Measurements from ENCODE around the gene NR2F2. TPM values are rescaled to one million over a fixed set of nuclear protein-coding genes. Genes with fewer than 3 reads are reported as not detected.
A peak's percentile ranks its signal among the peaks of the same experiment; 100 is the strongest.

The NR2F2 gene
- total RNA-seq, 5 donors from 2014 or later (not counting 1 experiment from before 2014, with no cell fraction given), result 0.32 to 0.53 (median 0.38) TPM; not detected in 2

GRCh38 chr15:96358001-96358801, 27.7 kb downstream of the NR2F2 start:
- H3K27me3 Mint-ChIP-seq, result peaks cover 47 to 57% of the 10 kb centered on the region in 2 donors
- no peaks in the 10 kb centered on the region for H3K36me3 ChIP-seq (ENCODE audit: control insufficient read depth in 2 of 2, extremely low read depth in 1 of 2, insufficient read depth in 1 of 2, low read length in 1 of 2)
- H3K27me3 ChIP-seq (replicated peaks in 1 of 2; ENCODE audit: control insufficient read depth in 2 of 2, extremely low read depth in 1 of 2, insufficient read depth in 2 of 2, low read length in 1 of 2), result peaks cover 24 to 89% of the 10 kb centered on the region in 2 experiments
- CTCF ChIA-PET, result interaction anchor here (0.7 to 1.5 kb wide), 2 partner anchors 28 to 252 kb away, joined by 4 read pairs; partner anchors contain the start of gene NR2F2 (in 1 of the 2)
- H3K4me1 ChIP-seq (ENCODE audit: control insufficient read depth in 1 of 2, extremely low read depth in 1 of 2, insufficient read depth in 2 of 2, low read length in 2 of 2), result peaks cover 3 to 30% of the 10 kb centered on the region in 2 experiments
- H3K27ac ChIP-seq (ENCODE audit: low read length), result no peak overlapping the region
- no peak overlapping the region for H3K27ac Mint-ChIP-seq
- no peaks in the 10 kb centered on the region for H3K9me3 ChIP-seq
- H3K4me3 Mint-ChIP-seq, result peak overlapping the region; percentile 74 to 92 (median 81)
- peaks cover 25 to 36% (median 30%) of the 10 kb centered on the region in 3 donors for H3K4me1 Mint-ChIP-seq
- POLR2A ChIA-PET, result no interaction called here
- H3K4me3 ChIP-seq (ENCODE audit: control insufficient read depth in 1 of 2, extremely low read depth in 1 of 2, low read length in 1 of 2), result peak overlapping the region; percentile 2 to 36
- H3K9me3 Mint-ChIP-seq, result no peaks in the 10 kb centered on the region
- DNase-seq, result no peak
- no peaks in the 10 kb centered on the region for H3K36me3 Mint-ChIP-seq
- ATAC-seq (replicated peaks in 1 of 4), result no peak
- 17% methylated on average over 23 of the region's 31 CpGs for WGBS (ENCODE audit: insufficient coverage)

DNA sequence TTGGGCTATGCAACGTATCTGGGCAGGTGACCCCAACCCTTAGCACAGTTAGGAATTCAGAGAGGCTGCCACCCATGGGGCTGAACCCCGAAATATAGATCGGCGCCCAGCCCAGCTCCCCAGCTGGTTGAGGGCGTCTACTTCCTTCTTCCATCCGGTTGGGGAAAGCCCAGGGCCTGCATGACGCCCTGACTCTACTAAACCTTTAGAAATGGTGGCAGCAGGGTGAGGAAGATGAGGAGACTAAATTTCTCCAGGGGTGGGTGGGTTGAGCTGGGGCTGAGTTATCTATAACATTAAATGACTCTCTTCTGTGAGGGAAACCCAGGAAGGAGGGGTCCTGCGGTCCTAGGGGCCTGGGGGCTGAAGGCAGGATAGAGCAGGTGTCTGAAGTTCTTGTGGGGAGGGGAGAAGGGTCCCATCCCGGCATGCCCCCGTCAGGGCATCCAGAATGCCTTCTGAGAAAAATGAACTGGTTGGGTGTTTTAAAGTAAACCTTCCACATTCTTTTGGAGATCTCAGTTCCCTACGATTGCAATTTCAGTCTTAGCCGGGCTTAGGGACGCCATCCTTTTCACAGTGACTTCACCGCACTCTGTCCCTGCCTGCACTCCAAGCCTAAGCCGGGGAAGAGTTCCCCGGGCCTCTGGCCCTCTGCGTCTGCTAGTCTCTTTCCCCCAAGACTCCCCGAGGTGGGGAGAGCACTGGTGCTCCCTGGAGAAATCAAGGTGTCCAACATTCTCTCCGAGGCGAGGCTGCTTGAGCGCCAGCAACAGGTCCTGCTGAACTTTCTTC, 28.5 kb downstream of the NR2F2 start:
- 20% methylated on average over 11 of the region's 21 CpGs for WGBS (ENCODE audit: insufficient coverage)
- H3K4me3 Mint-ChIP-seq, result peak overlapping the region in 1 of 3 donors; percentile 92
- H3K36me3 Mint-ChIP-seq, result no peaks in the 10 kb centered on the region
- CTCF ChIA-PET, result interaction anchor here in 1 of 2 donors (1.5 kb wide), 1 partner anchor 28 kb away, joined by 4 read pairs; the partner anchor contains the start of gene NR2F2
- ATAC-seq (replicated peaks in 1 of 4), result no peak
- peaks cover 0 to under 1% (median 0%) of the 10 kb centered on the region in 3 donors for H3K9me3 Mint-ChIP-seq
- peaks cover 50 to 58% of the 10 kb centered on the region in 2 donors for H3K27me3 Mint-ChIP-seq
- DNase-seq, result no peak
- Histone ChIP-seq H3K36me3 (ENCODE audit: control insufficient read depth in 2 of 2, extremely low read depth in 1 of 2, insufficient read depth in 1 of 2, low read length in 1 of 2) (no peaks in the 10 kb centered on the region), H3K27me3 (replicated peaks in 1 of 2; ENCODE audit: control insufficient read depth in 2 of 2, extremely low read depth in 1 of 2, insufficient read depth in 2 of 2, low read length in 1 of 2) (peaks cover 24 to 88% of the 10 kb centered on the region in 2 experiments), H3K4me1 (ENCODE audit: control insufficient read depth in 1 of 2, extremely low read depth in 1 of 2, insufficient read depth in 2 of 2, low read length in 2 of 2) (peaks cover 3 to 30% of the 10 kb centered on the region in 2 experiments), H3K27ac (ENCODE audit: low read length) (no peak overlapping the region), H3K9me3 (no peaks in the 10 kb centered on the region), H3K4me3 (ENCODE audit: control insufficient read depth in 1 of 2, extremely low read depth in 1 of 2, low read length in 1 of 2) (no peak overlapping the region)
- peaks cover 23 to 36% (median 27%) of the 10 kb centered on the region in 3 donors for H3K4me1 Mint-ChIP-seq
- POLR2A ChIA-PET, result no interaction called here
- no peak overlapping the region for H3K27ac Mint-ChIP-seq

GRCh38 chr15:96359616-96360521, 29.4 kb downstream of the NR2F2 start:
- peaks cover 56 to 65% of the 10 kb centered on the region in 2 donors for H3K27me3 Mint-ChIP-seq
- Histone ChIP-seq H3K9me3 (no peaks in the 10 kb centered on the region), H3K27me3 (replicated peaks in 1 of 2; ENCODE audit: control insufficient read depth in 2 of 2, extremely low read depth in 1 of 2, insufficient read depth in 2 of 2, low read length in 1 of 2) (peaks cover 27 to 81% of the 10 kb centered on the region in 2 experiments), H3K36me3 (ENCODE audit: control insufficient read depth in 2 of 2, extremely low read depth in 1 of 2, insufficient read depth in 1 of 2, low read length in 1 of 2) (no peaks in the 10 kb centered on the region), H3K4me3 (ENCODE audit: control insufficient read depth in 1 of 2, extremely low read depth in 1 of 2, low read length in 1 of 2) (peak overlapping the region in 1 of 2 donors; percentile 23), H3K27ac (ENCODE audit: low read length) (no peak overlapping the region), H3K4me1 (ENCODE audit: control insufficient read depth in 1 of 2, extremely low read depth in 1 of 2, insufficient read depth in 2 of 2, low read length in 2 of 2) (peaks cover 3 to 26% of the 10 kb centered on the region in 2 experiments)
- DNase-seq (no peak), ATAC-seq (replicated peaks in 1 of 4) (no peak)
- H3K4me3 Mint-ChIP-seq, result no peak overlapping the region
- peaks cover 0 to 4% (median 3%) of the 10 kb centered on the region in 3 donors for H3K9me3 Mint-ChIP-seq
- no peak overlapping the region for H3K27ac Mint-ChIP-seq
- ChIA-PET POLR2A (no interaction called here), CTCF (no interaction called here)
- H3K36me3 Mint-ChIP-seq, result peaks cover 3% of the 10 kb centered on the region
- H3K4me1 Mint-ChIP-seq, result peaks cover 23 to 36% (median 27%) of the 10 kb centered on the region in 3 donors
- 5% methylated on average over 41 of the region's 57 CpGs for WGBS (ENCODE audit: insufficient coverage)

- Histone ChIP-seq H3K4me3 (ENCODE audit: control insufficient read depth in 1 of 2, extremely low read depth in 1 of 2, low read length in 1 of 2) (no peak overlapping the region), H3K36me3 (ENCODE audit: control insufficient read depth in 2 of 2, extremely low read depth in 1 of 2, insufficient read depth in 1 of 2, low read length in 1 of 2) (no peaks in the 10 kb centered on the region), H3K4me1 (ENCODE audit: control insufficient read depth in 1 of 2, extremely low read depth in 1 of 2, insufficient read depth in 2 of 2, low read length in 2 of 2) (peaks cover 3 to 26% of the 10 kb centered on the region in 2 experiments), H3K27me3 (replicated peaks in 1 of 2; ENCODE audit: control insufficient read depth in 2 of 2, extremely low read depth in 1 of 2, insufficient read depth in 2 of 2, low read length in 1 of 2) (peaks cover 27 to 82% of the 10 kb centered on the region in 2 experiments), H3K27ac (ENCODE audit: low read length) (no peak overlapping the region), H3K9me3 (no peaks in the 10 kb centered on the region)
- ChIA-PET CTCF (interaction anchor here in 1 of 2 donors (0.6 kb wide), 1 partner anchor 476 kb away, joined by 3 read pairs; no protein-coding TSS in a partner anchor), POLR2A (no interaction called here)
- DNase-seq (no peak), ATAC-seq (replicated peaks in 1 of 4) (no peak)
- peaks cover 3% of the 10 kb centered on the region for H3K36me3 Mint-ChIP-seq
- no peak overlapping the region for H3K27ac Mint-ChIP-seq
- H3K4me1 Mint-ChIP-seq, result peaks cover 23 to 36% (median 27%) of the 10 kb centered on the region in 3 donors
- 15% methylated on average over 23 of the region's 37 CpGs for WGBS (ENCODE audit: insufficient coverage)
- no peak overlapping the region for H3K4me3 Mint-ChIP-seq
- peaks cover 62 to 72% of the 10 kb centered on the region in 2 donors for H3K27me3 Mint-ChIP-seq
- peaks cover 0 to 4% (median 3%) of the 10 kb centered on the region in 3 donors for H3K9me3 Mint-ChIP-seq
Observed at GRCh38 chr15:96360581-96361308, 30.2 kb downstream of the NR2F2 start.

DNA sequence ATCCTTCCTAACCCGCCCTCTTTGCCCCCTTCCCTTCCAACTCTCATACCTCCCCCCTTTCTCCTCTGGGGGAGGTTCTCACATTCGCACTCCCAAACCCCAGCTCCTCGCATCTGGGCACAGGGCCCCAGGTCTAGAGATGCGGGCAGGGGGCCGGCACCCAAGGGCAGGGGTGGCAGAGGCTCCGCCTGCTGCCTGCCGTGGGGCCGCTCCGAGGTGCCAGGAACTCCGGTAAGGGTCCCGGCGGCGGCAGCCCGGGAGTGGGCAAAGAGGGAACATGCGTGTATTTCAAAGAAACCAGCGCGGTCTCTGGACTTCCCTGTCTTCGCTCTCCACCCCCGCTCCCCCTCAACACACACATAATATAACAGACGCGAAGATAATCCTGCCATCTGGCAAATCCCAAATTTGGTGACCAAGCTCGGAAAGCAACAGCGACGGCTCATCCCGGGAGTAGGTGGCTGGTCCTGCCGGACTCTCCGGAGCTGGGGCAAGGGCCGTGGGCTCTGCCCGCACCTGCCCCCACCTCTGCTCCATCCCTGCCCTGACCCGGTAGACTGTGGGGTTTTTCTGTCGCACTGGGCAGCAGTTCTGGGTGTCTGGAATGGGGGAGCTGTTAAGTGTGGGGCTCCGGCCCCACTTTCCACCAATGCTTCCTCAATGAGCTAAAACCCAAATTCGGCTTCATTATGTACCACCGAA, 31.0 kb downstream of the NR2F2 start:
- Histone ChIP-seq H3K27ac (ENCODE audit: low read length) (no peak overlapping the region), H3K27me3 (replicated peaks in 1 of 2; ENCODE audit: control insufficient read depth in 2 of 2, extremely low read depth in 1 of 2, insufficient read depth in 2 of 2, low read length in 1 of 2) (peaks cover 23 to 85% of the 10 kb centered on the region in 2 experiments), H3K36me3 (ENCODE audit: control insufficient read depth in 2 of 2, extremely low read depth in 1 of 2, insufficient read depth in 1 of 2, low read length in 1 of 2) (no peaks in the 10 kb centered on the region), H3K4me3 (ENCODE audit: control insufficient read depth in 1 of 2, extremely low read depth in 1 of 2, low read length in 1 of 2) (no peak overlapping the region), H3K4me1 (ENCODE audit: control insufficient read depth in 1 of 2, extremely low read depth in 1 of 2, insufficient read depth in 2 of 2, low read length in 2 of 2) (peaks cover 3 to 23% of the 10 kb centered on the region in 2 experiments), H3K9me3 (no peaks in the 10 kb centered on the region)
- Mint-ChIP-seq H3K4me3 (no peak overlapping the region), H3K4me1 (peaks cover 18 to 31% (median 22%) of the 10 kb centered on the region in 3 donors), H3K27me3 (peaks cover 65 to 78% of the 10 kb centered on the region in 2 donors), H3K36me3 (peaks cover 3% of the 10 kb centered on the region), H3K27ac (no peak overlapping the region), H3K9me3 (peaks cover 0 to 4% (median 3%) of the 10 kb centered on the region in 3 donors)
- CTCF ChIA-PET, result interaction anchor here (0.5 to 0.7 kb wide), 3 partner anchors 15 to 1622 kb away, joined by 3 to 5 read pairs (median 3); no protein-coding TSS in a partner anchor
- WGBS (ENCODE audit: insufficient coverage), result 7% methylated on average over 23 of the region's 34 CpGs
- POLR2A ChIA-PET, result no interaction called here
- no peak for DNase-seq
- ATAC-seq (replicated peaks in 1 of 4), result peak in 1 of 4 experiments; percentile 20

All from T-cell (primary cell).